ENCODE results near the gene PLCH1.

DNA sequence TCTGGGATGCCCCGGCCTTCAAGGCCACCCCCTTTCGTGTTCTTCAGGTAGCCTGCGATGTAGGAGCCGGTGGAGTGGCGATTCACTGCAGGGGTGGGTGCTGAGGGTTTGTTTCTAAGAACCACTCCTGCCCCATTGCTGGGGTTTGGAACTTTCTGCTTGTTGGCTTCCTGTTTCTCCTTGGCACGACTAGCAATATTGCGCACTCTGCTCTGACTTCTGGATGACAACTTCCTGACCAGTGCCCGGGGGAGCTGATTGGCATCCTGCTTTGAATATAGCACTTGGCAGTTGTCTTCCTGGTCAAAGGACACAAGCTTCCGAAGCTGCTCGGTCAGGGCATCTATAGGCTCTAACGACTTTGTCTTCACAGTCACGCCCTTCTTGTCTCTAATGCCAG is 263.8 kb downstream of the PLCH1 start:
- TF ChIP-seq CTCF (IDR thresholded peaks at IDR 0.05; ENCODE audit: low read depth, low read length) (no peak), EZH2phosphoT487 (IDR thresholded peaks at IDR 0.05; ENCODE audit: low read depth) (no peak)
